Epidermal melanocyte (primary cell): ENCODE data around the gene KRT3.

Experiments used
- DNase-seq: peaks from one replicate; pipeline ENCODE4 v3.0.0; 2011; ENCODE audit warnings: low spot score; ENCODE audit not compliant: insufficient read length

KRT3 gene

GRCh38 chr12:52813885-52814709 lies 18.2 kb upstream of the KRT3 start, which contains the start of gene KRT4:
Gene KRT4 (minus strand): TSS chr12:52814116. CDS start chr12:52814058, 58 bp downstream.
- no peak for DNase-seq

GRCh38 chr12:52813203-52813819 lies 17.4 kb upstream of the KRT3 start:
- DNase-seq = no peak

- no peak for DNase-seq
Measured at GRCh38 chr12:52812749-52813148, 16.8 kb upstream of the KRT3 start.

GRCh38 chr12:52812073-52812400 lies 16.1 kb upstream of the KRT3 start:
- DNase-seq = no peak

- DNase-seq = no peak
Measured at GRCh38 chr12:52811191-52812072, 15.5 kb upstream of the KRT3 start.

GRCh38 chr12:52810554-52810953 lies 14.6 kb upstream of the KRT3 start:
- no peak for DNase-seq

- DNase-seq = no peak
Measured at GRCh38 chr12:52809166-52809565, 13.2 kb upstream of the KRT3 start.

GRCh38 chr12:52808573-52809160 lies 12.8 kb upstream of the KRT3 start:
- no peak for DNase-seq

- DNase-seq = no peak
Measured at GRCh38 chr12:52807544-52808470, 11.9 kb upstream of the KRT3 start.

GRCh38 chr12:52806821-52807543 lies 11.1 kb upstream of the KRT3 start:
- DNase-seq = no peak

GRCh38 chr12:52806169-52806811 lies 10.4 kb upstream of the KRT3 start:
- DNase-seq = no peak

- DNase-seq = no peak
Measured at GRCh38 chr12:52805739-52806138, 9.8 kb upstream of the KRT3 start.

GRCh38 chr12:52805000-52805399 lies 9.1 kb upstream of the KRT3 start:
- DNase-seq = no peak

GRCh38 chr12:52802442-52802841 lies 6.5 kb upstream of the KRT3 start:
- DNase-seq = no peak

- no peak for DNase-seq
Measured at GRCh38 chr12:52801773-52802172, 5.9 kb upstream of the KRT3 start.

GRCh38 chr12:52800259-52800917 lies 4.5 kb upstream of the KRT3 start:
- DNase-seq = no peak

- no peak for DNase-seq
Measured at GRCh38 chr12:52799505-52800211, 3.7 kb upstream of the KRT3 start.
